Vagina (tissue), 2 donors: ENCODE data around the gene ABR.
A peak's percentile ranks its signal among the peaks of the same experiment; 100 is the strongest.

ENCODE experiments used
- CTCF ChIP-seq, 3 experiments: fragments of 450-650 bp in 2 of 3; fragments of 200-600 bp in 1 of 3; sonication (generic) in 1 of 3; IDR thresholded peaks; one replicate each; pipeline ENCODE4 v1.5.1; 2017 to 2019; ENCODE audit warnings: antibody characterized with exemption in 3 of 3, mild to moderate bottlenecking in 2 of 3, moderate library complexity in 2 of 3
- POLR2A ChIP-seq, 2 donors: fragments of 450-650 bp; IDR thresholded peaks; one replicate each; pipeline ENCODE4 v1.6.1; 2017; ENCODE audit warnings: antibody characterized with exemption in 2 of 2, mild to moderate bottlenecking in 2 of 2, moderate library complexity in 2 of 2
- POLR2AphosphoS5 ChIP-seq, 2 donors: sonication (generic); formaldehyde crosslinking; IDR thresholded peaks; one replicate each; pipeline ENCODE4 v1.9.0; 2017; ENCODE audit warnings: antibody characterized with exemption in 2 of 2, mild to moderate bottlenecking in 2 of 2, low read depth in 1 of 2; ENCODE audit not compliant: insufficient read depth in 1 of 2

- peak in 1 of 2 donors; percentile 11 for TF ChIP-seq POLR2AphosphoS5 (IDR thresholded peaks at IDR 0.05; ENCODE audit: insufficient read depth in 1 of 2, low read depth in 1 of 2)
- TF ChIP-seq POLR2A (IDR thresholded peaks at IDR 0.05): no peak
- no peak for TF ChIP-seq CTCF (IDR thresholded peaks at IDR 0.05)
Measured at GRCh38 chr17:1001640-1002411, 178.0 kb downstream of the ABR start.
